GM18517 (cell line): ENCODE measurements around the gene IGFBP3.

Source experiments
- ATAC-seq: cut with Tn5 transposase; IDR thresholded peaks from one replicate; pipeline ENCODE4 v1.9.1; 2021; ENCODE audit warnings: mild to moderate bottlenecking, moderate library complexity; ENCODE audit not compliant: unreplicated experiment

IGFBP3 gene

GRCh38 chr7:45874408-45875131, 46.5 kb downstream of the IGFBP3 start:
- ATAC-seq, result no peak

GRCh38 chr7:45873355-45873754, 47.7 kb downstream of the IGFBP3 start:
- ATAC-seq, result no peak

- ATAC-seq, result no peak
These were observed 48.1 kb downstream of the IGFBP3 start, which contains the start of gene CCDC201 for GRCh38 chr7:45873035-45873354. TSS of gene CCDC201 (minus strand) at chr7:45873082. CDS start at chr7:45873007, 75 bp downstream.

GRCh38 chr7:45872116-45873034, 48.7 kb downstream of the IGFBP3 start:
- ATAC-seq, result no peak

GRCh38 chr7:45869426-45869825, 51.6 kb downstream of the IGFBP3 start:
- no peak for ATAC-seq

GRCh38 chr7:45867471-45867870, 53.6 kb downstream of the IGFBP3 start:
- no peak for ATAC-seq

GRCh38 chr7:45865594-45866410, 55.3 kb downstream of the IGFBP3 start:
- no peak for ATAC-seq

GRCh38 chr7:45863715-45864114, 57.4 kb downstream of the IGFBP3 start:
- ATAC-seq, result no peak
